ENCODE results near the gene SLC39A13.

The SLC39A13 gene

DNA sequence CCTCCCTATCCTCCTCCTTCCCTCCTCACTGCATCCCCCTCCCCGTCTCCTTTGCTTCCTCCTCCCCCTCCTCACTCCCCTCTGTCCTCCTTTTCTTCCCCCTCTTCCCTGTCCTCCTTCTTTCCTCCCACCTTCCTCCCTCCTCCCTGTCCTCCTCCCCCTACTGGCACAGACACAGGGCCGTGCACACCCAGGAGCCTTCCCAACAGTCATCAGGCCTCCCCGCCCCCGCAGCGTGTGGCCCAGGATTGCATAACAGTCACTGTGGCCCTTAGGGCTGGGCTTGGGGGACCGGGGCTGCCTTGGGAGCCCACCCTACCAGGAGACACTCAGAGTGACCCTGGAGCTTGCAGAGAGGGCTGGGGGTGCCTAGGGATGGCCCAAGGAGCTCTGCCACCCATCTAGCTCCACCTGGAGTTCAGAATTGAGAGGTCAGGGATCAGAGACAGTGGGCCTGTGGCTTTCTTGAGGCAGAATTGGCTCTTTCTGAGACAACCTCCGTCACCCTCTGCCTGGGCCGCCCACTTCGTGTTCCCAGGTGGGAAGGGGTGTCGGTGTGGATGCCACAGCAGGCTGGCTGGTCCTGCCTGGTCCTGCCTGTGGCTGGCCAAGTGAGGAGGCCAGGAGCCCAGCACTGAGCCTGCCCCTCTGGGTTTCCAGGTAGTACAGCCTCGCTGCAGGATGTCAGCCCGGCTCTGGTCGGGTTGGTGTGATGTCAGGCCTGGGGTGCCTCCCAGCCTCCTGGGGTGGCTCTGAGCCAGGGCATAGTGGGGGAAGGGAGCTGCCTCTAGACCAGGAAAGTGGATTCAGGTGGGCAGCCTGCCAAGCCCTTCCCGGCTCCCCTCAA lies 31.6 kb upstream of the SLC39A13 start:
- no peak for DNase-seq
- peak overlapping the region; percentile 69 for H3K4me3 Mint-ChIP-seq
- no peaks in the 10 kb centered on the region for H3K36me3 Mint-ChIP-seq (ENCODE audit: low read depth)
- H3K27me3 Mint-ChIP-seq, result no peaks in the 10 kb centered on the region
- H3K4me1 Mint-ChIP-seq, result peaks cover 18% of the 10 kb centered on the region
- ATAC-seq, result no peak
- no peaks in the 10 kb centered on the region for H3K9me3 Mint-ChIP-seq
- no peak overlapping the region for H3K27ac Mint-ChIP-seq

DNA sequence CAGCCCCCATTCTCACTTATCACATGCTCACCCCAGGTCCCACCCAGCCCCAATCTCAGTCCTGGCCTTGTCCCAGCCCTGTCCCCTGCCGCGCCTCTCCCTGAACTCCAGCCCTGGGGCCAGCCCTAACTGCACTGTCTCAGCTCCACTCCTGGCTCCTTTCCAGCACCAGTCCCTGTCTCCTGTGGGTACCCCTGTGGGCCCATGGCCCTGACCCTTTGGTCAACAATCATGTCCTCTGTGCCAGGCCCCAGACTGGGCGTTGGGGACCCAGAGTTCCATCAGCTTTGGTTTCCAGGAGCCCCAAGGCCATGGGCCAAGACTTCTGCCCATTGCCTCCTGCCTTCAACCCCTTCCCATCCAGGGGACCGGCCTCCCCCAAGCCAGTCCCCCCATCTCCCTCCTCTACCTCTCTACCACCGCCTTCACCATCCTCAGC lies 30.8 kb upstream of the SLC39A13 start:
- H3K4me1 Mint-ChIP-seq, result peaks cover 18% of the 10 kb centered on the region
- ATAC-seq (no peak), DNase-seq (no peak)
- H3K27ac Mint-ChIP-seq, result no peak overlapping the region
- H3K36me3 Mint-ChIP-seq (ENCODE audit: low read depth), result no peaks in the 10 kb centered on the region
- H3K4me3 Mint-ChIP-seq, result peak overlapping the region; percentile 69
- no peaks in the 10 kb centered on the region for H3K9me3 Mint-ChIP-seq
- no peaks in the 10 kb centered on the region for H3K27me3 Mint-ChIP-seq

DNA sequence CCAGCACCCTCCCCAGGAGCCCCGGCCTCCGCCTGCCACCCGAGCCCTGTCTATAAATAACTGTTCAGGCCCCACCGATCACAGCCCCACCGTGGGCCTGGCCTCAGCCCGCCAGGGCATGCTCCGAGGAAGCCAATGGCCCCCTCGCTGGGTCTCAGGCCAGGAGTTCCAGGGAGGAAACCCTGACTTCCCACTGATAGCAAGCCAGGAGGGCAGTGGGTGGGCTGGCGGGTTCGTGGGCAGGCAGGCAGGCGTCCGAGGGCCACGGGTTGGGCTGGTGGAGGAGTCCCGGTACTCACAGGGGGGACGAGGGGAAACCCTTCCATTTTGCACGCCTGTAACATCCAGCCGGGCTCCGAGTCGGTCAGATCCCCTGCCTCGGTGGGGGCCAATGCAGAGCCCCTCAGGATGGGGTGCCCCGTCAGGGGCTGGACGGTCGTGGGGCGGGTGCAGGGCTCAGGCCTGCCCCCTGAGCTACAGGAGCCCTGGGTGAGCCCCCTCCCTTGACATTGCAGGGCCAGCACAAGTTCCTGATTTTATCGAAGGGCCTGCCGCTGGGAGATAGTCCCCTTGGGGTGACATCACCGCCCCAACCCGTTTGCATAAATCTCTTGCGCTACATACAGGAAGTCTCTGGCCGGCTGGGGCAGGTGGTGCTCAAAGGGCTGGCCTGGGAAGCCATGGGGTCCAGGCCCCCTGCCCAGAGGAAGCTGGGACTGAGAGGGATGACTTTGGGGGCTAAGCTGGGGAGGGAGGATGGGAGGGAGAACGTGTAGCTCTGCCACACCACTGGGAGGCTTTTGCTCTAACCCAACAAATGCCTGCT lies 30.2 kb upstream of the SLC39A13 start, which contains the start of gene SPI1:
Gene SPI1, minus strand, starts transcription at position 538 of the 826 bp plus-strand sequence. Its CDS starts 194 bp downstream, at position 344.
- DNase-seq, result no peak
- Mint-ChIP-seq H3K4me1 (peaks cover 18% of the 10 kb centered on the region), H3K36me3 (ENCODE audit: low read depth) (no peaks in the 10 kb centered on the region), H3K4me3 (peak within 1 kb of the TSS; percentile 69), H3K9me3 (no peaks in the 10 kb centered on the region), H3K27me3 (no peaks in the 10 kb centered on the region), H3K27ac (peak within 1 kb of the TSS; percentile 74)
- no peak for ATAC-seq

DNA sequence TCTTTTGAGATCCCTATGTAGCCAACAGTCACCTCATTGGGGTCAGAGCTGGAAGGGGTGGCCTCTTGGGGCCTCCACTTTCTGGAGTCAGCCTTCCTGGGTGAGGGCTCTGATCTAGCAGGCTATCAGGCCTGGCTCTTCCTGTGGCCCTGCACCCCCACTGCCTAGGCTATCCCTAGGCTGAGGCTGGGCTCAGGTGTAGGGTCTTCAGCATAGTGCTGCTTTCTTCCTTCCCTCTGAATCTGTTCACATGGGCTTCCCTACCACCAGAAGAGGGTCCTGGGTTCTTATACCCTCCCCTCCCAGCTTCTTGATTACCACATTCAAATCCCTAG lies 29.6 kb upstream of the SLC39A13 start:
- Mint-ChIP-seq H3K4me3 (peak overlapping the region; percentile 69), H3K27ac (peak overlapping the region; percentile 74)

DNA sequence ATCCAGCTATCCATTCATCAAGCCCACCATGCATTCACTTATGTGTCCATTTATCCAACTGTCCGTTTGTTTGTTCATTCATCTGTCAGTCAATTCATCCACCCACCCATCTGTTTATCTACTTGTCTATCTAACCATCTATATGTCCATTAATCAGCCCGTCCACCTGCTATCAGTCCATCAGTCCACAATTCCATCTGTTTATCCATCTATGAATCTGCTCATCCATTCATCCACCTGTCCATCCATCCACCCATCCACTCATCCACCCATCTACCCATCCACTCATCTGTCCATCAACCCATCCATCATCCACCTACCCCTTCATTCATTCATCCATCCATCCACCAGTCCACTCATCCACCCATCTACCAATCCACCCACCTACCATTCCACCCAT lies 29.1 kb upstream of the SLC39A13 start:
- DNase-seq (no peak), ATAC-seq (no peak)
- Mint-ChIP-seq H3K27me3 (no peaks in the 10 kb centered on the region), H3K36me3 (ENCODE audit: low read depth) (no peaks in the 10 kb centered on the region), H3K27ac (no peak overlapping the region), H3K4me3 (no peak overlapping the region), H3K4me1 (peaks cover 11% of the 10 kb centered on the region), H3K9me3 (no peaks in the 10 kb centered on the region)

More for the DNA sequence above, 29.6 kb upstream of the SLC39A13 start:
- H3K9me3 Mint-ChIP-seq, result no peaks in the 10 kb centered on the region
- H3K36me3 Mint-ChIP-seq (ENCODE audit: low read depth), result no peaks in the 10 kb centered on the region
- no peak for ATAC-seq
- DNase-seq, result no peak
- peaks cover 16% of the 10 kb centered on the region for H3K4me1 Mint-ChIP-seq
- H3K27me3 Mint-ChIP-seq, result no peaks in the 10 kb centered on the region

DNA sequence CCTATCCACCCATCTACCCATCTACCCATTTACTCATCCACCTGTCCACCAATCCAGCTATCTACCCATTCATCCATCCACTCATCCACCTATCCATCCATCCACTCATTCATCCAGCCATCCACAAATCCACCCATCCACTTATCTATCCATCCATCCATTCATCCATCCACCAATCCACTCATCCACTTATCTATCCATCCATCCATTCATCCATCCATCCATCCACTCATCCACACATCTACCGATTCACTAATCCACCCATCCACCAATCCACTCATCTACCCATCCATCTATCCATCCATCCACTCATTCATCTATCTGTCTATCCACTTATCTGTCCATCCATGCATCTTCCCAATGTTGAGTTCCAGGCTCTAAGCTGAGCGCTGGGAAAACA lies 28.3 kb upstream of the SLC39A13 start:
- ATAC-seq, result no peak
- Mint-ChIP-seq H3K4me1 (peaks cover 4% of the 10 kb centered on the region), H3K27ac (no peak overlapping the region), H3K4me3 (no peak overlapping the region), H3K27me3 (no peaks in the 10 kb centered on the region), H3K36me3 (ENCODE audit: low read depth) (no peaks in the 10 kb centered on the region), H3K9me3 (no peaks in the 10 kb centered on the region)
- no peak for DNase-seq

DNA sequence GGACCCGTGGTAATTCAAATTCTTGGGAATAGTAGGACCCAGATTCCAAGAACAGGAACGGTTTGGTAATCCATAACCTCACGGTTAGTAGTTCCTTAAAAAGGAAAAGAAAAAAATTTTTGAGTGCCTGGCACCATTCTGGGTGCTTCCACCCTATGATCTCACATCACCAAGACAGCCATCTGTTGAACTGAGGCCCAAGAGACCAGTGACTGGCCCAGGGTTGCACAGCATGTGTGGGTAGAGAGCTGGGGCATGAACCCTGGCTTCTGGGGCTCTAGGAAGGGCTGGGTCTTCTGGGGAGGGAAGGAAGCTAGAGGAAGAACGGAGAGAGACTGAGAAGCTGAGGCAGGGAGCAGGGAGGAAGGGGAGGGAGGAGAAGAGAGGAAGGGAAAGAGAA lies 25.3 kb upstream of the SLC39A13 start:
- no peak for DNase-seq

DNA sequence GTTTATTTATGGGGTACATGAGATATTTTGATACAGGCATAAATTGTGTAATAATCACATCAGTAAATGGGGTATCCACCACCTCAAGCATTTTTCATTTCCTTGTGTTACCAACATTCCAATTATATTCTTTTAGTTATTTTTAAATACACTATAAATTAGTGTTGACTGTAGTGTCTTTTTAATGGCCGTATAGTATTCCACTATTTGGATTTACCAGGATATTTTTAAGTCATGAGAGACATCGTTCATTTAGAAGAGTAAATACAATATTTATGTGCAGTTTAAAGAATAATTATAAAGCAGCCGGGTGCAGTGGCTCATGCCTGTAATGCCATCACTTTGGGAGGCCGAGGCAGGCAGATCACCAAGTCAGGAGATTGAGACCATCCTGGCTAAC lies 23.9 kb upstream of the SLC39A13 start:
- peaks cover 17% of the 10 kb centered on the region for H3K4me1 Mint-ChIP-seq
- no peaks in the 10 kb centered on the region for H3K36me3 Mint-ChIP-seq (ENCODE audit: low read depth)
- DNase-seq (no peak), ATAC-seq (no peak)
- H3K27me3 Mint-ChIP-seq, result no peaks in the 10 kb centered on the region
- no peaks in the 10 kb centered on the region for H3K9me3 Mint-ChIP-seq
- H3K4me3 Mint-ChIP-seq, result no peak overlapping the region
- H3K27ac Mint-ChIP-seq, result no peak overlapping the region

More for the DNA sequence above, 25.3 kb upstream of the SLC39A13 start:
- no peak for ATAC-seq
- Mint-ChIP-seq H3K27me3 (no peaks in the 10 kb centered on the region), H3K9me3 (no peaks in the 10 kb centered on the region), H3K27ac (no peak overlapping the region), H3K4me3 (no peak overlapping the region), H3K36me3 (ENCODE audit: low read depth) (no peaks in the 10 kb centered on the region), H3K4me1 (peaks cover 4% of the 10 kb centered on the region)

DNA sequence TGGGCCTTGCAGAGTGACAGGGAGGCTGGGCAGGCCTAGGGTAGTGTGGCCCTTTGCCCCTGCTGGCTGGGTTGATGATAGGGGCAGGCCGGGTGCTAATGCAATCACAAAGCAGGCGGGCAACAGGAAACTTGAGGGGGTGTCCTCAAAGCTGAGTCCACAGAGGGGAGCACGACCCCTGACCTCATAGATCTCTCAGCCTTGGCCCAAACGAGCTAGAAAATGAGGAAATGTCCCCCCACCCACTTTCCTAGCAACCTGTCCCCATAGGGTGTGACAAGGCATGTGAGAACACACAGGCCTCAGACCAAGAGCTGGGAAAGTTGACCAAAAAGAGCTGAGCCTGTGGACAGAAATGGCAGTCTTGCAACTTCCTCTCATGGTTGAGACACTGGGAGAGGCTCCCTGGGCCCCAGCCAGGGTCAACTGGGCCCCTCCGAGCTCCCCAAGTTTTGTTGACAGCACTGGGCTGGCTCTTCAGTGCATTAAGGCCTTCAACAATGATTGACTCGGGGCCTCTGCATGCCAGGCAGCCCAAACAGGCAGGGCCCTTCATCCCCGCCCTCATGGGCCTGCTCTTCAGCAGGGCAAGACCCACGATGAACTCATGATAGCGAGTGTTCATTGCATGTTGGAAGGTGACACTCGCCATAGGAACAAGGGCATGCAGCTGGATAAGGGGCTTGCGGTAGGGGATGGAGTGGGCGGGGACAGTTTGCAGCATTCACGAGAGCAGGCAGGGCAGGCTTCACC lies 20.3 kb upstream of the SLC39A13 start:
- Mint-ChIP-seq H3K9me3 (no peaks in the 10 kb centered on the region), H3K27me3 (no peaks in the 10 kb centered on the region), H3K36me3 (ENCODE audit: low read depth) (no peaks in the 10 kb centered on the region), H3K27ac (peak overlapping the region; percentile 31), H3K4me3 (no peak overlapping the region), H3K4me1 (peaks cover 31% of the 10 kb centered on the region)
- no peak for DNase-seq
- ATAC-seq, result peak; percentile 58

DNA sequence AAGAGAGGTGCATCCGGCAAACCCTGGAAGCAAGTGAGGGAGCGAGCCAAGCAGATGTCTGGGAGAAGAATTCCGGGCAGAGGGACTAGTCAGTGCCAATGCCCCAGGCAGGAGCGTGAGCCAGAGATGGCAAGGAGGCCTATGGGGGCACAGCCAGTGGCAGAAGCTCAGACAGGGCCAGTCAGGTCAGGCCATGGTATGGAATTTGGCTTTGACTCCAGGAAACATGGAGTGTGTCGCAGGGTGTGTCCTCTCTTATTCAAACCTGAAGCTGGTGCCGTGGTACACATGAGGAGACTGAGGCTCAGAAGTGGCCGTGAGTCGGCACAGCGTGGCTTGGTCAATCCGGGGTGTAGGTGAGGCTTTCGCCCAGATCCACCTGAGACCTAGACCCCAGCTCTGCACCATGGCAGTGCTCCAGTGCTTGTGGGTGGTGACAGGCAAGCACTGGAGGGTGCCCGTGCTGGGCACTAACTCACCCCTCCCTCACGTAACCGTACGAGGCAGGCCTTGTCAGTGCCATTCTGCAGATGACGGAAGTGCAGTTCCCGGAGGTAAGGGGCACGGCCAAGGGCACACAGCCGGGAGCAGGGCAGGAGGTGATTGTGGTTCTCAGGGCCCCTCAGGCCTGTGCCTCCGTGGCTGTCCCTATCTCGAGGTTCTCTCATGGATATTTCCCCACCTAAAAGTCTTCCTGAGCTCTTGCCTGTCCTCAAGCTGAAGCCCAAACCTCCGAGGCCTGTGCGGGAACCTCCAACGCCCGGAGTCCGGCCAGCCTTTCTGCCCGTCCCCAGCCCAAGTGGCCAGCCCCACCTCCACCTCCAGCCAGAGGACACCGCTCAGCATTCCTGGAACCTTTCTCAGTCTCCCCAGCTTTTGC lies 19.5 kb upstream of the SLC39A13 start:
- no peaks in the 10 kb centered on the region for H3K27me3 Mint-ChIP-seq
- no peak overlapping the region for H3K4me3 Mint-ChIP-seq
- no peak for ATAC-seq
- H3K9me3 Mint-ChIP-seq, result no peaks in the 10 kb centered on the region
- peak overlapping the region; percentile 31 for H3K27ac Mint-ChIP-seq
- no peaks in the 10 kb centered on the region for H3K36me3 Mint-ChIP-seq (ENCODE audit: low read depth)
- H3K4me1 Mint-ChIP-seq, result peaks cover 37% of the 10 kb centered on the region
- DNase-seq, result no peak

DNA sequence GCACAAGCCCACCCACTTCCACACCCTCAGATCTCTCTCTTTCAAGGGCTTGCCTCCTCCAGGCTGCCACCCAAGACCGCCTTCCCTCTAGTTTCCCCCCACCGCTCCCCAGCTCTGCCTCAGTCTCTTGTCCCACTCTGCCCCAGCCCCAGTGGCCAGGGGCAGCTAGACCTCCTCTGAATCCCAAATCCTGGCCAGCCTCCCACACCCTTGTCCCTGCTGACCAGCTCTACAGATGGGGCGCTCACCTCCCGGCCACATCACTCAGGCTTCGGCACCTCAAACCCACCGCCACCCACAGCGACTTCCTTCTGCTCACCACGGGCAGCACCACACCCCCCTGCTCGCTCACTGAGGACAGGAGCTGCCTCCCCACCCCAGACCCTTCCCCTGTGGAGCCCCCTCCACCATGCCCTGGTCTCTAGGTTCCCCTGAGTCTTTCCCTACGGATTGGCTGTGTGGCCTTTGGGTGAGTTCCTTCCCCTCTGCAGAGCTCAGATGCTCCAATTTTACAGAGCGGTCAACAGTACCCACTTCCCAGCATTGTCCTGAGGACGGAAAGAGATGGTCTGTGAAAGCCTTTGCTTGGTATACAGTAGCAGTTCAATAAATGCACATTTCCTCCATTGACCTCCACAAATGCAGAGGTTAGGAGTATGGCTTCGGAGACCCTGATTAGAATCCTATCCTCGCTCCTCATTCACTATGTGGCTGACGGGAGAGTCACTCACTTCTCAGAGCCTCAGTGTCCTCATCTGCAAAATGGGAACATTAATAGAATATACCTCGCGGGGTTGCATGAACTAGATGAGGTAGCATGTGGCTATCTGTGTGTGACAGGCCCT lies 18.6 kb upstream of the SLC39A13 start:
- H3K27ac Mint-ChIP-seq, result peak overlapping the region; percentile 31

DNA sequence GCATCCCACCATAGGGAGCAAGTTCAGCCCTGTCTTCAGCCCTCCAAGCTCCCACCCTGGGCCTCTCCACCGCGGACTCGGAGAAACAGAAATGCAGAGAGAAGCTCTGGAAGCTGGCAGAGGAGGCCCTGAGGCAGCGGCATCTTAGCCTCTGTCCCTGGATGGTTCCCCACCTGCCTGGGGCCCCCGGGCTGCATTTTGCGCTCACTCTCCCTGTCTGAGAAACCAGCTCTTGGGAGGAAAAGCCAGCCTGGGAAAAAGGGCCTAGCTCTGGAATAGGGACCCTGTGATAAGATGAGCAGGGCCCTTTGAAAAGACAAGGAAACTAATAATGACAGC lies 18.0 kb upstream of the SLC39A13 start:
- ATAC-seq (no peak), DNase-seq (no peak)
- Mint-ChIP-seq H3K4me1 (peaks cover 46% of the 10 kb centered on the region), H3K4me3 (no peak overlapping the region), H3K27ac (no peak overlapping the region), H3K9me3 (no peaks in the 10 kb centered on the region), H3K27me3 (no peaks in the 10 kb centered on the region), H3K36me3 (ENCODE audit: low read depth) (no peaks in the 10 kb centered on the region)

More for the DNA sequence above, 18.6 kb upstream of the SLC39A13 start:
- no peaks in the 10 kb centered on the region for H3K36me3 Mint-ChIP-seq (ENCODE audit: low read depth)
- no peaks in the 10 kb centered on the region for H3K9me3 Mint-ChIP-seq
- H3K4me3 Mint-ChIP-seq, result no peak overlapping the region
- peaks cover 43% of the 10 kb centered on the region for H3K4me1 Mint-ChIP-seq
- DNase-seq (no peak), ATAC-seq (no peak)
- no peaks in the 10 kb centered on the region for H3K27me3 Mint-ChIP-seq

DNA sequence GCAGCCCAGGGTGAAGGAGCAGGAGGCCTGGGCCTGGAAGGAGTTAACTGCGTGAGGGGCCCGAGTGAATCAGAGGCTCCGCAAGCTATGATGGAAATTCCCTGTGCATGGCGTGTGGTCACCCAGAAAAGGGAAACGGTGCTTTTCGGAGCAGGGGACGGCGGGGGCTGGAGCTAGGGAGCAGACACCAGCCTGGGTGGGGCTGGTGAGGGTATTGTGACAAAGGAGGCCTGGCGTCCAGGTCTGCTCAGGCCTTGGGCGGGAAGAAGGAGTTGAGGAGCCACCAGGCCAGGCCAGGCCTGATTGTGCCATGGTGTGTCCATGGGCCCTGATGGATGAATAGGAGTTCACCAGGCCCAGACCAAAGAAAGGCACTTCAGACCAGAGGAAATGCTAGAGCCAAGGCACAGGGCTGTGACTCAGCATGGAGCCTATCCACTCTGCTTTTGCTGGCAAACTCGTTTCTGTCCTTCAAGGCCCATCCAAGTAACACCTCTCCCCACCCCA lies 17.3 kb upstream of the SLC39A13 start:
- Mint-ChIP-seq H3K4me1 (peaks cover 50% of the 10 kb centered on the region), H3K9me3 (no peaks in the 10 kb centered on the region), H3K27ac (no peak overlapping the region), H3K36me3 (ENCODE audit: low read depth) (no peaks in the 10 kb centered on the region), H3K27me3 (no peaks in the 10 kb centered on the region), H3K4me3 (no peak overlapping the region)
- ATAC-seq, result no peak
- no peak for DNase-seq
